GM12878 (cell line): ENCODE results near the gene ZNF425.

Experiments
- EP300 ChIP-seq, 2 experiments: fragments of 150-350 bp in 1 of 2; IDR thresholded peaks; 2 replicates each; pipeline ENCODE4 v1.6.1; 2011 to 2012; ENCODE audit warnings: low read depth in 2 of 2, low read length in 2 of 2, borderline replicate concordance in 1 of 2, improper control_type of control experiment in 1 of 2, inconsistent platforms in 1 of 2; ENCODE audit not compliant: control insufficient read depth in 1 of 2
- HCFC1 ChIP-seq: fragments of 150-350 bp; IDR thresholded peaks from 2 replicates; pipeline ENCODE4 v1.6.1; 2014; ENCODE audit warnings: low read length
- NFXL1 ChIP-seq: fragments of 450-650 bp; IDR thresholded peaks from 2 replicates; pipeline ENCODE4 v1.6.1; 2017; ENCODE audit warnings: antibody characterized with exemption, mild to moderate bottlenecking, borderline replicate concordance
- PAX5 ChIP-seq: IDR thresholded peaks from 2 replicates; pipeline ENCODE4 v1.6.1; 2011; ENCODE audit warnings: low read depth, low read length, borderline replicate concordance
- RAD21 ChIP-seq: IDR thresholded peaks from 2 replicates; pipeline ENCODE4 v1.6.1; 2011; ENCODE audit warnings: mild to moderate bottlenecking, low read depth, low read length, moderate library complexity; ENCODE audit not compliant: insufficient read depth
- RFX5 ChIP-seq: IDR thresholded peaks from 2 replicates; pipeline ENCODE4 v1.6.1; 2011; ENCODE audit warnings: low read depth, low read length, improper control_type of control experiment
- ZNF274 ChIP-seq: IDR thresholded peaks from one replicate; pipeline ENCODE4 v1.8.0; 2011; ENCODE audit not compliant: insufficient read length, insufficient read depth
- ZNF384 ChIP-seq: IDR thresholded peaks from 2 replicates; pipeline ENCODE4 v1.6.1; 2012; ENCODE audit warnings: low read depth, mild to moderate bottlenecking, low read length, improper control_type of control experiment, borderline replicate concordance
- TF ChIP-seq, protein P1 (sequence below), 3 experiments: IDR thresholded peaks in 2 of 3; conservative IDR thresholded peaks in 1 of 3; 2 replicates each; pipeline ENCODE4 v1.5.1; 2011; ENCODE audit warnings: low read depth in 3 of 3, low read length in 3 of 3, mild to moderate bottlenecking in 3 of 3, control low read depth in 2 of 3, moderate library complexity in 2 of 3, inconsistent platforms in 1 of 3, mixed read lengths in 1 of 3; ENCODE audit not compliant: control insufficient read depth in 2 of 3, insufficient read depth in 1 of 3; ENCODE audit errors: extremely low read depth in 1 of 3

DNA sequence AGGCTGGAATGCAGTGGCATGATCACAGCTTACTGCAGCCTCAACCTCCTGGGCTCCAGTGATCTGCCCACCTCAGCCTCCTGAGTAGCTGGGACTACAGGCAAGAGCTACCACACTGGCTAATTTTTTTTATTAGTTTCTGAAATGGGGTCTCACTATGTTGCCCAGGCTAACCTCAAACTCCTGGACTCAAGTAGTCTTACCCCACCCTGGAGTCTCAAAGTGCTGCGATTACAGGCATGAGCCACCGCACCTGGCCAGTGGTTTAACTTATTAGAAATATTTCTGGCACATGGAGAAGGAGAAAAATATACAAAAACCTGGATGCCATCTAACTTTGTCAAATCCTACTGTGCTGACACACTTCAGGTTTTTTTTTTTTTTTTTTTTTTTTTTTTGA is 50.8 kb downstream of the ZNF425 start:
- TF ChIP-seq EP300 (IDR thresholded peaks at IDR 0.05; ENCODE audit: borderline replicate concordance in 1 of 2, control insufficient read depth in 1 of 2, low read depth in 2 of 2, low read length in 2 of 2), result no peak
- TF ChIP-seq, protein P1, sequence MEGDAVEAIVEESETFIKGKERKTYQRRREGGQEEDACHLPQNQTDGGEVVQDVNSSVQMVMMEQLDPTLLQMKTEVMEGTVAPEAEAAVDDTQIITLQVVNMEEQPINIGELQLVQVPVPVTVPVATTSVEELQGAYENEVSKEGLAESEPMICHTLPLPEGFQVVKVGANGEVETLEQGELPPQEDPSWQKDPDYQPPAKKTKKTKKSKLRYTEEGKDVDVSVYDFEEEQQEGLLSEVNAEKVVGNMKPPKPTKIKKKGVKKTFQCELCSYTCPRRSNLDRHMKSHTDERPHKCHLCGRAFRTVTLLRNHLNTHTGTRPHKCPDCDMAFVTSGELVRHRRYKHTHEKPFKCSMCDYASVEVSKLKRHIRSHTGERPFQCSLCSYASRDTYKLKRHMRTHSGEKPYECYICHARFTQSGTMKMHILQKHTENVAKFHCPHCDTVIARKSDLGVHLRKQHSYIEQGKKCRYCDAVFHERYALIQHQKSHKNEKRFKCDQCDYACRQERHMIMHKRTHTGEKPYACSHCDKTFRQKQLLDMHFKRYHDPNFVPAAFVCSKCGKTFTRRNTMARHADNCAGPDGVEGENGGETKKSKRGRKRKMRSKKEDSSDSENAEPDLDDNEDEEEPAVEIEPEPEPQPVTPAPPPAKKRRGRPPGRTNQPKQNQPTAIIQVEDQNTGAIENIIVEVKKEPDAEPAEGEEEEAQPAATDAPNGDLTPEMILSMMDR (IDR thresholded peaks at IDR 0.05 in 2 of 3, conservative IDR thresholded peaks at IDR 0.05 in 1 of 3; ENCODE audit: control insufficient read depth in 2 of 3, extremely low read depth in 1 of 3, insufficient read depth in 1 of 3, low read depth in 3 of 3, low read length in 3 of 3), result no peak
- no peak for TF ChIP-seq HCFC1
- no peak for TF ChIP-seq RAD21
- no peak for TF ChIP-seq RFX5
- TF ChIP-seq NFXL1, result no peak
- no peak for TF ChIP-seq PAX5
- no peak for TF ChIP-seq ZNF274
- TF ChIP-seq ZNF384, result no peak
